Fibroblast of pulmonary artery (primary cell): ENCODE data around the gene GDPD4.

Experiments used
- DNase-seq: peaks from one replicate; pipeline ENCODE4 v3.0.0-alpha.2; 2010; ENCODE audit warnings: low read depth
- H3K4me3 ChIP-seq: replicated peaks from 2 replicates; pipeline ENCODE4 v1.5.1; 2011; ENCODE audit warnings: low read depth, mild to moderate bottlenecking, control low read depth, low read length, moderate library complexity
- CTCF ChIP-seq: IDR thresholded peaks from 2 replicates; pipeline ENCODE4 v1.5.1; 2011; ENCODE audit warnings: mild to moderate bottlenecking, control low read depth, low read length, inconsistent platforms; ENCODE audit errors: missing control alignments

The GDPD4 gene

GRCh38 chr11:77207618-77208313, 93.7 kb downstream of the GDPD4 start:
- H3K4me3 ChIP-seq: no peak overlapping the region
- peak; percentile 8 for DNase-seq
- no peak for TF ChIP-seq CTCF

DNA sequence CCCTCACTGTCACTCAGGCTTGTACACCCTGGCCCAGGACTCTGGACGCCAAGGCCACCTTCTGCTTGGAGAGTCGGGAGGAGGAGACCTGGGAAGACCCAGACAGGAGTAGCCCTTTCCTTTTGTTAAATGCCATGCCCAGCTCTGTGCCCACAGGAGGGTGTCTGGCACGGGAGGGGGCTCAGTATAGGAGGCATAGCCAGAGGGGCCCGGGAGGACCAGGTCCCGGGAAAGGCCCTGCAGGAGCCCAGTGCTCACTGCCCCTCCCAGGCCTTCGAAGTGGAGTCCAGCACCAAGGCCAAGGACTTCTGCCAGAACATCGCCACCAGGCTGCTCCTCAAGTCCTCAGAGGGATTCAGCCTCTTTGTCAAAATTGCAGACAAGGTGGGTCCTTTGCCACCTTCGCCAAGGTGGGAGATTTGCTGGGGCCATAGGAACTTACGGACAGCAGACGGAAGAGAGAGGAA, 94.4 kb downstream of the GDPD4 start:
- H3K4me3 ChIP-seq: no peak overlapping the region
- no peak for TF ChIP-seq CTCF
- no peak for DNase-seq

GRCh38 chr11:77206264-77207018, 95.0 kb downstream of the GDPD4 start:
- H3K4me3 ChIP-seq: no peak overlapping the region
- DNase-seq: no peak
- no peak for TF ChIP-seq CTCF

- DNase-seq: no peak
- H3K4me3 ChIP-seq: no peak overlapping the region
- TF ChIP-seq CTCF: no peak
Observed at GRCh38 chr11:77205467-77206263, 95.8 kb downstream of the GDPD4 start.

GRCh38 chr11:77204754-77205466, 96.6 kb downstream of the GDPD4 start:
- DNase-seq: no peak
- no peak overlapping the region for H3K4me3 ChIP-seq
- TF ChIP-seq CTCF: no peak

DNA sequence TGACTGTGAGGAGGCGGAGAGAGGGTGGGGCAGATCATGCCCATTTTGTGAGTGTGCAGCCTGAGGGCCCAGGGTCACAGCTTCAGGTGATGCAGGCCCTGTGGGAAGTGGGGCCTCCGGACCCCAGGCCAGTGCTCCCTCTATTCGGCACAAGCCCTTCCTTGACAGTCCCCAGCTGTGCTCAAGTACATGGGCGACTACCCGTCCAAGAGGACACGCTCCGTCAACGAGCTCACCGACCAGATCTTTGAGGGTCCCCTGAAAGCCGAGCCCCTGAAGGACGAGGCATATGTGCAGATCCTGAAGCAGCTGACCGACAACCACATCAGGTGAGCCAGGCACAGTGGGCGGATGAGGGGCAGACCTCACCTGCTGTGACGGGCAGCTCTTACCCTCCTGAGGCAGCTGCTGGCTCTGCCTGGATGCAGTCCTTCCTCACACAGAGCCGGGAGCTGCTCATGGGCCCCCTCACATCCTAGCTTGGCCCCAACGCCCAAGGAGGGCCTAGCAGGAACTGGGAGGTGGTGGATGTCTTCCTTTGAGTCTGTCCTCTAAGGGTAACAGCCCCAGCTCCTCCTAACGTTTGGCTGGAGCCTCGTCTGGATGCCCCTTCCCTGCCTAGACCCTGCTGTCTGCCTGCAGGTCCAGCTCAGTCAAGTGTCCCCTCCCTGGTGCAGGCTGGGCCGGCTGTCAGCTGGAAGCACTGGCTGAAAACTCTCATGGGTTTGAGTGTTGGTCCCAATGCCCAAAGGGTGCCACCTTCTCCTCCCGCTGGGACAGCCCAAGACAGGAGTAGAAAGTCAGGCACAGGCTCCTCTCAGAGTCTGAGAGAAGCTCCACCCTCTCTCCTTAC, 97.4 kb downstream of the GDPD4 start:
- DNase-seq: no peak
- H3K4me3 ChIP-seq: no peak overlapping the region
- TF ChIP-seq CTCF: no peak
